SIG-M5 treated with dmso at 0.1 percent for 504 hours (cell line): ENCODE measurements around the gene PGS1.
A peak's percentile ranks its signal among the peaks of the same experiment; 100 is the strongest.

Source experiments
- DNase-seq: peaks from one replicate; lab custom pipeline; 2025; ENCODE audit not compliant: unreplicated experiment; lab: John Stamatoyannopoulos, UW

PGS1 gene

DNA sequence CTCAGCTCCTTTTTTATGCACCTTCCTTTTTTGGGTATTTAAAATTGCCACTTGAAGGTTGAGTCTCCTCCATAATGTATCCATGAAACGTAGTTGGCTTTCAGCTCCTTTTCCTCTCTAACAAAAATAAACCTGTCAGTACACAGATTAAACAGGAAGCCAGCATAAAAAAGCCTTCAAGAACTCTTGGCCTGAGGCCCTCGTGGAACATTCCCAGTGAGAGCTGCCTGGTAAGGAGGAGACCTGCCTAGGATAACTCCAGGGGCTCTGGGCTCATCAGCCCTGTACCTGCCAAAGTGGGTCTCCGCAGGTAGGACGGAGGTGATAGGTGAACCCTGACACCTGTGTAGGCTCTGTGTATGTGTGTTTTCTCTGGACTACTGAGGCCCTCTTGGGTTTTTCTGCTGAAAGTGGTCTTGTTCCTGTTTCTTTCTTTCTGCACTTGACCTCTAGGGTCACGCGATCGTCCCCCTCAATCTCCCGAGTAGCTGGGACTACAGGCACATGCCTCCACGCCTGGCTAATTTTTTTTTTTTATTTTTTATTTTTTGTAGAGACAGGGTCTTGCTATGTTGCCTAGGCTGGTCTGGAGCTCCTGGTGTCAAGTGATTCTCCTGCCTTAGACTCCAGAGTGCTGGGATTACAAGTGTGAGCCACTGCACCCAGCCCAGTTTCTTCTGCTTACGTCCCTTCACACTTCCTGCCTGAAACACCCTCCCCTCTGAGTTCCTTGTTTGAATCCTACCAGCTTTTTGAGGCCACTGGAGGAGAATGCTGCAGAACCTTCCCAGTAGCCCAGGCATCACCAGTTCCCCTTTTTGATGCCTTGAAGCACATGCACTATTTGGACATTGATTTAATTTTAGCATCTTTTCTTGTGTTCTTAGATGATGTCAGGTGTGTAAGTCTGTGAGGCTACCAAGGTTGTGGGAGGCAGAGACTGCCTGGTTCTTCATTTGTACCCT is 9.8 kb downstream of the PGS1 start:
- peak; percentile 97 for DNase-seq

DNA sequence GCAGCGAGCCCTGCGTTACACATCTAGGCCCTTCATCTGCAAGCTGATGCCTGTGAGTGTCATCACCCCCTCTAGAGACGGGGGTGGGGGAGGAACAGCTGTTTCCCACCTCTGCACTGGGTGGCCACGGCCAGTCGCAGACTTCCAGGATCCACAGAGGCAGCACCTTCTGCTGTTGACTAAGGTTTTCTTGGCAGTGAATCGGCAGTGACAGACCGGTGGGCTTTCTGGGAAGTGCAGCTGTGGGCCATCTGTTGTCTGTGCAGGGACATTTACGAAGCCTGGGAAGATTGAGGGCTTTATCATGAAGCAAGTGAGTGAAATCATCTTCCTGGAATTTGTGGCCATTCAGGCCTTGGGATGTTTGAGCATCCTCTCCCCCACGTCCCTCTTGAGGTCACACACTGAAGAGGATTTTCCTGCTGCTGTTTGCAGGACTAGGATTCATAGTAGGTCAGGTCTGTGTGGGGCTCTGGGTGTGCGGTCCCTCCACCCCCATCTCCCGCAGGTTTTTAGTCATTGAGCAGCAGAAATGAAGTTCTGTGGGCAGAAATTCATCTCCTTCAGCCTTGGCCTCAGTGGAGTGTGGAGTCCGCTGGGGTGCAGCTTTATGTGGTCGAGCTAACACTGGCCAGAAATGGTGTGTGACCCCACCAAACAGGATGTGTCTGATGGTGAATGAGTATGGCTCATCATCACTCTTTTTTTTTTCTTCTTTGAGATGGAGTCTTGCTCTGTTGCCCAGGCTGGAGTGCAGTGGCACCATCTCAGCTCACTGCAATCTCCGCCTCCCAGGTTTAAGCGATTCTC is 12.0 kb downstream of the PGS1 start:
- no peak for DNase-seq

DNA sequence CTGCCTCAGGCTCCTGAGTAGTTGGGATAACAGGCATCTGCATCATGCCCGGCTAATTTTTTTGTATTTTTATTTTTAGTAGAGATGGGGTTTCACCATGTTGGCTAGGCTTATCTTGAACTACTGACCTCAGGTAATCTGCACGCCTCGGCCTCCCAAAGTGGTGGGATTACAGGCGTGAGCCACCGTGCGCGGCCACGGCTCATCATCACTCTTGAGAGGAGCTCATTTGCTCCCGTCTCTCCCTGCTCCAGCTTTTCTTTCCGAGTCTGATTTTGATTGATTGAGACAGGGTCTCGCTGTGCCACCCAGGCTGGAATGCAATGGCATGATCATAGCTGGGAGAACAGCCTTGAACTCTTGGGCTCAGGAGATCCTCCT is 12.6 kb downstream of the PGS1 start:
- DNase-seq: no peak

DNA sequence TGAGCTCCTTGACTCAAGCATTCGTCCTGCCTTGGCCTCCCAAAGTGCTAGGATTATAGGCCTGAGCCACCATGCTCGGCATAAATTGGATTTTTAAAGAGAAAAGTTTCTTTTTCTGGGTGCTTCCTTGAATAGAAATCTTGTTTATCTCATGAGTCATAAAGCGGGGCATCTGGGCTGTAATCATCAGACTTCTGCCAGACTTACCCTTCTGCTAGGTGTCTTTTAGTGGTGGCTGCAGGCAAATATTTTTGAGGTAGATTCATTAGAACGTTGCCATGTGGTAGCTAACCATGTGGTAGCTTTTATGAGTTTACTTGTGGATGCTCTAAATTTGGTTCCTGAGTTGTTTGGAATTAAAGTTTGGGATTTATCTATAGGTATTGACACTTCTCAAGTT is 13.4 kb downstream of the PGS1 start:
- DNase-seq: no peak

DNA sequence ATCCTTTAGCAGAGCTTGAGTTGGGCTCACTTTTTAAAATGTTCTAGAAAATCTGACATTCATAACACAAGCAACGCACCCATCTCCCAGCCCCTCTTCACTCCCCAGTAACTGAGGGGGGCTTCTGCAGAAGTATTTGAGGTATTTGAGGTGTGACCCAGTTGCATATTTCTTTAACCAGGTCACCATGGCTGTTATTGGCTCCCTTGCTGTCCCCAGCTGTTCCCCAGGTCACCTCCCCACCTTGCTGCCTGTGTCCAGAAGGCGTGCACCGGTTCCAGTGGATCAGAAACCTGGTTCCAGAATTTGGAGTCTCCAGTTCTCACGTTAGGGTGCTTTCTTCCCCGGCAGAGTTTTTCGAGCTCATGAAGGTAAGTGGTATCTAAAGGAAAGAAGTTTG is 13.8 kb downstream of the PGS1 start:
- DNase-seq: no peak

DNA sequence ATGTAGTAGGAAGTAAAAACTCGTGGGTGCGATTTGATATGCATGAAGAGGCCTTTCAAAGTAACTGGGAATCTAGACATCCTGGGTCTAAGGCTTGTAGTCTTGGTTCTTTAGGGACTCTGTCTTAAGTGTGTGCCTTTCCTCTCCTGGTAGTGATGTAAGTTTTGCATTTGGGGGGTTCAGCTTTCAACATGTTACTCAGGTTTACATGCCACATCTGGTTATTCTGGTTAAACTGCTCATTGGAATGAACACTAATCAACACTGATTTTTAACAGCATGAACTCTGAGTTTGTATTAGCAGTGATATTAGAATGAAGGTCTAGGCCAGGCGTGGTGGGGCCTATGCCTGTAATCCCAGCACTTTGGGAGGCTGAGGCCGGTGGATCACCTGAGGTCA is 15.1 kb downstream of the PGS1 start:
- DNase-seq: no peak

DNA sequence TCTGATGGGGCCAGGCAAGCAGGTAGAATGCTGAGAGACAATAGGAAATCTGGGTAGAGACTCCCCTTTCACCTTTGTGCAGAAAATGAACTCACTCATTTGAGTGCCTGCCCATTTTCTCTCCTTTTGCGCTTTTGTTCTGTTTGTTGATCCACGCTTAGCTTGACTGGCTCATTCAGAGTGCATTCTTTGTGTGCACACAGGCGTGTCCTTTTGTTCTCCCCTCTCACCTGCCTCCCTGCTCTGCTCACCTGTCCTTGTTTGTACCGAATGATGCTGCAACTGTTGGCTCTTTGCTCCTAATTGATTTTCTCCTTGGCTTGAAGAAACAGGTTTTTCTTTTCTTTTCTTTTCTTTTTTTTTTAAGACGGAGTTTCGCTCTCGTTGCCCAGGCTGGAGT is 15.8 kb downstream of the PGS1 start:
- DNase-seq: no peak

DNA sequence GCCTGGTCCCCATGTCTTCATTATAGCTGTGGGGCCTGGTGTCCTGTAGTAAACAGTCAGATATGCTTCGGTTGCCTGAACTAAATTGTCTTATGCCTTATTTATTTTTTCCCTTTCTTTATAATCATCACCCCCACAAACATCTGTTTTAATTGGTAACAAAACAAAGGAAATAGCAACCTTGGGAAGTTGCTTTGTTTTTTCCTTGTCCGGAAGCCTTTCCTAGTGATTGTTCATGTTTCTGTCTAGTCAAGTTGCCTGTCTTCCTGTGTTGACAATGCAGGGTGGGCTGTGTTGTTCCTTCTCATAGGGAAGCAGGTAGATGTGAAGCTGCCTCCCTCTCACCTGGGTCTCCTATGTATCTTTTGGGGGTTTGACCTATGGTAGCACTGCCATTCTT is 16.7 kb downstream of the PGS1 start:
- no peak for DNase-seq

DNA sequence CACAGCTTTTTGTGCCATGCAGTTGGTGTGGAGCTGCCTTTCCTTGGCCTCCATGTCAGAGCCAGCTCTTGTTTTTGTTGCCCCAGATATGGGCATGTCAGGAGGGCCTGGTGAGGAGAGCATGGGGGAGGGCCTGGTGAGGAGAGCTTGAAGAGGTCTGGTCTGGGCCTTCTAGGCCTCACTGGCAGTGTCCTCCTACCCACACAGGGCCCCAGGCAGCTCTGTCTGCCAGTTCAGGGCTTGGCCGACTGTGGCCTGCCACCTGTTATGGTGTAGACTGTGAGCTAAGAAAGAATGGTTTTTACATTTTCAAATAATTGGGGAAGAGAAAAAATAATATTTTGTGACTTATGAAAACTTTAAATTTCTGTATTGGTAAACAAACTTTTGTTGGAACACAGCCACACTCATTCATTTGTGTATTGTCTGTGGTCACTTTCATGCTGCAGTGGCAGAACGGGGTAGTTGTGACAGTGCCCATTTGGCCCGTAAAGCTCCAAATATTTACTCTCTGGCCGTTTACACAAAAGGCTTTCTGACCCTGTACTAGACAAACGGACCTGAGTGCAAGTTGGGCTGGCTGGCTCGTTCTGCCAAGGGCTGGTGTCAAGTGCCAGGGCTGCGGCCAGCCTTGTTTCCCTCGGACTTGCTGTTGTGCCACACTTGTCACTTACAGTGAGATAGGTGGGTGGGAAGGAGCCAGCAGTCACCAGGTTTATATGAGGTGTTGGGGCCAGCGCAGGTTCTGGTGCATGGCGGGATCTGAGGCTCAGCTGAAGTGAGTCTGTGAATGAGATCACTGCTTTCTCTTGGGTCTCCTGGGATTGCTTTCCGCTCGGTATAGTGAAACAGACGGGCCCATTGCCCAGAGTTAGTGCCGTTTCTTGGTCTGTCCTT is 18.2 kb downstream of the PGS1 start:
- no peak for DNase-seq

DNA sequence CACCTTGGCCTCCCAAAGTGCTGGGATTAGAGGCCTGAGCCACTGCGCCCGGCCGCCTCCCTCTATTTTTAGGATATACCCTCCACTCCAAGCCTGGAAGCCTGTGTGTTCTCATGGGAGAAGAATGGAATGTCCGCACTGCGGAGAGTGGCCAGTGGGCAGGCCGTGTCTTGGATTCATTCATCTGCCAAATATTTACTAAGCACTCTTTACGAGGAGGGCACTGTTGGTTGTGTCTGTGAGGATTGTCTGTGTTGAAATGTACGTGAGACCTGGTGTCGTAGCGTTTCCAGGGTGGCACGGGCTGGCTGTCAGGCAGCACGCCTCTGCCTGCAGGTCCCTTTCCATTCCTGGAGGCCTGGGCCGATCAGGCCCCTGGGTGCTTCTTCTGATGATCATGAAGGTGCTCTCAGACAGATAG is 19.2 kb downstream of the PGS1 start:
- DNase-seq: no peak

DNA sequence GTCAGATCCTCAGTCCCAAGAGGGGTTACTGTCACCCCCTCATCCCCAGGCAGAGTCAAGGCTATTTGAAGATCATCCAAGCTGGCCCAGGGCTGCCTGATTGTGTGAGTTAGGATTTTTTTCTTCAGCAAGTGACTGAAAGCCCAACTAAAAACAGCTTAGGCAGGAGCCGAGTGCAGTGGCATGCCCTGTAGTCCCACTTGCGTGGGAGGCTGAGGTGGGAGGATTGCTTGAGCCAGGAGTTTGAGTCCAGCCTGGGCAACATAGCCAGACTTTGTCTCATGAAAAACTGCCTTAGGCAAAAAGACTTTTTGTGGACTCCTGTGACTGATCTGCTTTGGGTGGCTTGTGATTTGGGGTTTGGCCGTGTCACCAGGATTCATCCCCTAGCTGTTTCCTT is 19.9 kb downstream of the PGS1 start:
- DNase-seq: no peak

DNA sequence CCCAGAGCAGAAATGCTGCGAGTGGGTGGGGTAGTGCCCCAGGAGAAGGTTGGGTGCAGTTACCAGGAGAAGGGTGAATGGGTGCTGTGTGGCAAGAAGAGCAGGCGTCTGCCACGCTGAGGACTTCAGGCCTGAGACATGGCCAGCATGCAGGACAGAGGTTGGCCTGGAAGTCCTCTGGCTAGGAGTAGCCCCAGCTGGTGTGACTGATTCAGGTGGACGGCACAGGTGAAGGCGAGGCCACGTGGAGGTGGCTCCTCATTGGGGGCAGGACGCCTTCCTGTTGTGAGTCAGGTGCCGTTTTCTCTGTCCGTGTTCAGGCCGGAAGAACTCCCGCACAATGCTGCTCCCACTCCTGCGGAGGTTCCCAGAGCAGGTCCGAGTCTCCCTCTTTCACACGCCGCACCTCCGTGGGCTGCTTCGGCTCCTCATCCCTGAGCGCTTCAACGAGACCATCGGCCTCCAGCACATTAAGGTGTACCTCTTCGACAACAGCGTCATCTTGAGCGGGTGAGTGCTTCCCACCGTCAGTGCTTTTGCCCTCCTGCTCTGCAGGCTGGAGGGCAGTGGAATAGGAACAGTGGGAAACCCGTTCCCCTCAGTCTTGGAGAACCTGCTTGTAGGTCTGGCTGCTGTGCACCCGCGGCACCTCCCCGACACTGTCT is 20.7 kb downstream of the PGS1 start:
- no peak for DNase-seq

DNA sequence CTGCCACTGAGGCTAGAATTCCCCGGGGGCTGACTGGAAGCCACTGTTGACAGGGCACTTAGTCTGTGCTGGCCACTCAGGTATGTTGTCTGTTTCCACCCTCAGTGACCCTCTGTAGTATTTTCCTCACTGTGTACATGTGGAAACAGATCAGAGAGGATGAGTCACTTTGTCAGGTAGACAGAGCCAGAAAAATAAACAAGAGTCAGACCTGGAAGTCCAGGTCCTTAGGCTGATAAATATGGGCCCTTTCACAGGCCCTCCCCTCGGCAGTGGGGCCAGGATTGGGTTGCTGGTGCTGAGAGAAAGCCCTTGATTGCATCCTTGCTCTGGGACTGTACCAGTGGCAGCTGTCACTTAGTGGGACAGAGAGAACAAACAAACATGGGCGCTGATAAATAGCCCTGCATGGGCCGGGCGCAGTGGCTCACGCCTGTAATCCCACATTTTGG is 21.3 kb downstream of the PGS1 start:
- DNase-seq: no peak

DNA sequence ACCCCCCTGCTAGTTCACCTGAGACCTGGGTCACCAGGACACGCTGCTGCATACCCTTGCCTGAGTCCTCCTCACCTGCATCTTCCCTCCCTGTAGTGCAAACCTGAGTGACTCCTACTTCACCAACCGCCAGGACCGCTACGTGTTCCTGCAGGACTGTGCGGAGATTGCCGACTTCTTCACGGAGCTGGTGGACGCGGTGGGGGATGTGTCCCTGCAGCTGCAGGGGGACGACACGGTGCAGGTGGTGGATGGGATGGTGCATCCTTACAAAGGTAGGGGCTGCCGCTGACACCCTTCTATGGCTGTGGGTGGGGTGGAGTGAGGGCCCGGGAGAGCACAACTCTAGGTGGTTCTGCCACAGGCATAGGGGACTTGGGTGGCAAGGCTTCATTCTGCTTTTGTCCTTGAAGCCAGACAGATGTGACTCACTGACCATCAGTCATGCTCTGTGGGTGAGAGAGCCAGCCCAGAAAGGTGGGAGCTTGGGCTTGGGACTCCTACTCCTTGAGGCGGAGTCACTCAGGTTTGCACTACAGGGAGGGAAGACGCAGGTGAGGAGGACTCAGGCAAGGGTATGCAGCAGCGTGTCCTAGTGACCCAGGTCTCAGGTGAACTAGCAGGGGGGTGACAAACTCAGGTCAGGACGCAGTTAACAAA is 22.3 kb downstream of the PGS1 start:
- no peak for DNase-seq

DNA sequence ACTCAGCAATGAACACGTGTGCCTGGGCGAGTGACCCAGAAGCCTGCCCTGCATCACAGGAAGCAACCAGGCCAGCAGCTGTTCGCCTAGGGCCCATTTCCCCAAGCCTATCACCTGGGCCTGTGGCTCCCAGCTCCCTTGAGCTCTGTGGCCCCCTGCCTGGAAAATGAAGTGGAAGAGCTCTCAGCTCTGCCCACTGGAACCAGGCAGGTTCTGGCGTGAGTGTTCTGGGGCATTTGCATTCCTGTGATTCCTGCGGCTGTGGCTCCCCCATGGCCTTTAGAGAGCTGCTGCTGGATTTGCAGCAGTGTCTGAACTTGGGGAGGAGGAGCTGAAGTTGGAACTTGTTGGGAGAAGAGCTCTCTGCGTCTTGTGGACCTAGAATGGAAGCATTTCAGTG is 22.8 kb downstream of the PGS1 start:
- no peak for DNase-seq

DNA sequence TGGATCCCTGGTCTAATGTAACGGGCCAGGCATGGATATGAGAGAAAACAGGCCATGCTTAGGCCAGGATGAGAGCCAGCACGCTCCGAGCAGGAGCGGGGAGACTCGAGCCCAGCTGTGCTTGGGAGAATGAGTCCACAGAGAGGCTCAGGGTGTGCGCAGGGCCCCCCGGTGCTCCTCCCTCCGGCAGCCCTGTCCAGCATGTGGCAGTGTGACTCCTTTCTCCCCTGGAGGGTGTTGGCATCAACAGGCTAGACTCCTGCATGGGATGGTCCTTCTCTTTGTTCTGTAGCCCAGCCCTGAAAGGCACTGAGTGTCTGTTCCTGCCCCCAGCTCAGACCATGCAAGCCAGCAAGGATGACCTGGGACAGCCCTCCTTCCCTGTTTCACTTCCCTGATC is 23.4 kb downstream of the PGS1 start:
- no peak for DNase-seq

DNA sequence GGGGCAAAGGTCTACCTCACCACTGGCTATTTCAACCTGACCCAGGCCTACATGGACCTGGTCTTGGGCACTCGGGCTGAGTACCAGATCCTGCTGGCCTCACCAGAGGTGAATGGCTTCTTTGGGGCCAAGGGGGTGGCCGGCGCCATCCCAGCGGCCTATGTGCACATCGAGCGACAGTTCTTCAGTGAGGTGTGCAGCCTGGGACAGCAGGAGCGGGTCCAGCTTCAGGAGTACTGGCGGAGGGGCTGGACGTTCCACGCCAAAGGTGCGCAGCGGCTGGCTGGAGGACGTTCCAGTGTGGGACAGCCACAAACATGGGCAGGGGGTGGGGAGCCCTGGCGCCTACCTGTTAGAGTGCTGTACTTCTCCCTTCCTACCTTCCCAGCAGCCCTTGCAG is 25.4 kb downstream of the PGS1 start:
- DNase-seq: no peak

DNA sequence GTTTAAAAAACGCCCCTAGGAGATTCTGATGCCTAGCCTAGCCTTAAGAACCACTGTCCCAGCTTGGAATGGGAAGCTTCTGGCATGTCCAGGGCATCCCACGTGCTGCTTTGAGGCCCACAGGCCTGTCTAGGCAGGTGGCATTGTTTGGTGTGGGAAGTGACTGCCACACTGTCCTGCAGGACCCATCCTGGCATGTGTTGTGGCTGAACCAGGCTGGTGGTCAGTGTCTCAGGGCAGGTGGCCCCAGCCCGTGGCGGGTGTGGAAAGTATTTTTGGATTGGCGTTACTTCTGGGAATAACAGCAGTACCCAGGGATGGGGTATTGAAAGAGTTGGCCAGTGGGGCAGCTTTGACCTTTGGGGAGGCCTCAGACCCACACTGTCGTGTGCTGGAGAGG is 27.9 kb downstream of the PGS1 start:
- no peak for DNase-seq

DNA sequence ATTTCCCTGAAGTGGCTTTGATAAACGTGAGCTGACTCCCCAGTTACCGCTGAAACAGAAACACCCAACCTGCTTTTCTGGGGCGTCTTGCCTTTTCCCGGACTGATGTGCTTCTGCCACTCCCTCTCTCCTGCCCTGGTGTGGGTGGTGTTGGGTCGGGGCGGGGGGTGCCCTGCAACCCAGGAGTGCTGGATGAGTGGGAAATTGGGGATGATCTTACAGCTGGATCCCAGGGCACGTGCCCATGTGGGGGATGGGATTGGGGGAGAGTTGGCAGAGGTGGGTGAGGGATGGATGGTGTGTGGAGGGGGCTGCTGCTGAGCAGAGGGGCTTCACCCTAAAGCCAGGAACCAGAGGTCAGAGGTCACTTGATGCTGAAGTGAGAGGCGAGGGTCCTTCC is 28.5 kb downstream of the PGS1 start:
- no peak for DNase-seq

DNA sequence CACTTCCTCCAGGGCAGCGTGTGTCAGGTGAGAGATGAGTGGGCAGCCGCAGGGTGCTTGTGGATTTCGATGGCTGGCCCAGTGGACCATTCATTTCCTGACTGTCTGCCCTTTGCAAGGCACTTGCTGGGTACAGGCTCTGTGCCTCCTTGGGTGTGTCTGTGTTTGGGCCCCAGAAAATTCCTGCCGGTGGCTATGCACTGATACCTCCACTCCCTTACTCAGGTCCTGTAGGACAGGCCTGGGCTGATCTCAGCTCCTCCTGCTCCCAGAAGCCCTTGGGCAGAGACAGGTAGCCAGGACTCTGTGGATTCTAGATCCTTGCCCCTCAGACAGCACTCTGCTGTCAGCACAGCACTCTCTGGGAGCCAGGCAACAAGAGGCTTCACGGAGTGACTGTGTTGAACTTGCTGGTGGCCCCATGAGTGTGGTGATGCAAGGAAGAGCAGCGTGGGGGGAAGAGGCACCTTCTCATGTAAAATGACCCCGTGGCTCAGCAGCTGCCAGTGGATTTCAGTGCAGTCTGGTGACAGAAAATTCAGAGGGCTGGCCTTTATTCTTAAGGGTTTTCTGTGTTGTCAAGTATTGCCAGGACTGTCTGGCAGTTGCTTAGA is 29.0 kb downstream of the PGS1 start:
- no peak for DNase-seq
